ENCODE measurements around the gene LRPPRC.

LRPPRC gene

DNA sequence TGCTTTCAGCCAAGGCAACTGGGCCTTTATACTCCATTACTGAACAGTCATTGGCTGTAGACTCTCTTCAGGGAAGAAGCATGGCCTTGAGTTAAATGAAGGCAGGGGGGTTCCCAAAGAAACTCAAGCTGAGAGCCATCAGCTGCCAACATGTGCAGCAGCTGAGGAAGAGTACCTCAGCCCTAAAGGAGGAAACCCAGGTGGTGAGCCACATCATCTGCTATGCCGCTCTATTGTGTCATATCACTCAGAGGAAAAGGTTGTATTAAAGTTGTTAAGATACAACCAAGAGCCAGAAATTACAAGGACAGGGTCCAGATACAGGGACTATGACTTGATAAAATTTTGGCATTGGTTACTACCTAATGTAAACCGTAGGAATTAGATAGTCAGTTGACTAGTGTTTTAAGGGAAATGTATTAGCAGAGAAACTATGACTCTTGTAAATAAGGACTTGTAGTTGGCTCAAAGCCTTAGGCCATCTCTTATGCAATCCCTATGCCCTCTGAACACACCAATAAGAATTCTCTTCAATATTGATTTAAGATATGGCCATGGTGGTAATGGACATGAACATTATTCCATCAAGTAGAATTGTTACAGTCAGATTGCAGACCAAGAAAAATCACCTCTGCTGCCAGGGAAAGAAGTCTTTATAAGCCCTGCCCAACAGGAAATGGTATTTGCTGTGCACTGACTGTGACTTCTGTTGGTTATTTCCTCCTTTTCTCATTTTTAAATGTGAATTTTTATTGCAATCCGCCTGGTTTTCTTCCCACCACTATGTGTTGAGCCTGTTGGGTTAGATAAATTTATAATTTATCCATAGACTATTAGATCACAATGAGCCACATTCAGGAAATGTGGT is 9.2 kb upstream of the LRPPRC start:
- ATAC-seq, result no peak
- Mint-ChIP-seq H3K4me1 (peaks cover 16% of the 10 kb centered on the region), H3K27ac (no peak overlapping the region), H3K36me3 (ENCODE audit: low read depth) (no peaks in the 10 kb centered on the region), H3K4me3 (no peak overlapping the region), H3K9me3 (no peaks in the 10 kb centered on the region), H3K27me3 (peaks cover 3% of the 10 kb centered on the region)
- DNase-seq, result no peak

DNA sequence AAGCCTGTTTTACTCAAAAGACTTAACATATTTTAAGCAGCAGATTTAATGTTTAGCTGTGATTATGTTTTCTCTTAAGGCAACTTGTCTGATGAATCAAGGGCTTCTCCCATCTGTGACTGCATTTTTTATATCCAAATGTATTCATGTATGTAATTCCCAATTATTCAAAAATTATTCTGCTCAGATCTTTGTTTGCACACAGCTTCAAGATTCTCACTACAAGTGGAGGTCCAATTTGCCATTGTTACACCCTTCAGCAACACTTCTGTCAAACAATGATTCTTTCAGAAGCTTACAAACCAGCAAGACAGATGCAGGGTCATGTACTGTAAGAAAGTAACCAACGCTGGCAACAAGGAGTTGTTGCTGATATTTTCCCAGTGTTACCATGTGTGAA is 5.9 kb upstream of the LRPPRC start:
- peaks cover 16% of the 10 kb centered on the region for H3K4me1 Mint-ChIP-seq
- H3K36me3 Mint-ChIP-seq (ENCODE audit: low read depth), result no peaks in the 10 kb centered on the region
- peaks cover 3% of the 10 kb centered on the region for H3K27me3 Mint-ChIP-seq
- no peak overlapping the region for H3K4me3 Mint-ChIP-seq
- no peak overlapping the region for H3K27ac Mint-ChIP-seq
- no peaks in the 10 kb centered on the region for H3K9me3 Mint-ChIP-seq
- no peak for ATAC-seq
- no peak for DNase-seq

DNA sequence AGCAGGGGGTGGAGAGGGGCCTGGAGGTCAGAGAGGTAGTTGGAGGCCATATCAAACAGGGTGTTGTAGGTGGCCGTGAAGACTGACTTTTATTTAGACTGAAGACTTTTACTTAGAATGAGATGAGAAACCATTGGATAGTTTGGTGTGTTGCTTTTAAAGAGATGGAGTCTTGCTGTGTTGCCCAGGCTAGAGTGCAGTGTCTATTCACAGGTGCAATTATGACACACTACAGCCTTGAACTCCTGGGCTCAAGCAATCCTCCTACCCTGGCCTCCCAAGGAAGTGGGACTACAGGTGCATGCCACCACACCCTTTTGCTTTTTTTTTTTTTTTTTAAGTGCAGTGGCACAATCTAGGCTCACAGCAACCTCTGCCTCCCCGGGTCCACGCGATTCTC is 2.5 kb upstream of the LRPPRC start:
- Mint-ChIP-seq H3K27me3 (peaks cover 3% of the 10 kb centered on the region), H3K9me3 (no peaks in the 10 kb centered on the region), H3K27ac (no peak overlapping the region), H3K36me3 (ENCODE audit: low read depth) (peaks cover 23% of the 10 kb centered on the region), H3K4me1 (peaks cover 26% of the 10 kb centered on the region), H3K4me3 (no peak overlapping the region)
- ATAC-seq (no peak), DNase-seq (no peak)

DNA sequence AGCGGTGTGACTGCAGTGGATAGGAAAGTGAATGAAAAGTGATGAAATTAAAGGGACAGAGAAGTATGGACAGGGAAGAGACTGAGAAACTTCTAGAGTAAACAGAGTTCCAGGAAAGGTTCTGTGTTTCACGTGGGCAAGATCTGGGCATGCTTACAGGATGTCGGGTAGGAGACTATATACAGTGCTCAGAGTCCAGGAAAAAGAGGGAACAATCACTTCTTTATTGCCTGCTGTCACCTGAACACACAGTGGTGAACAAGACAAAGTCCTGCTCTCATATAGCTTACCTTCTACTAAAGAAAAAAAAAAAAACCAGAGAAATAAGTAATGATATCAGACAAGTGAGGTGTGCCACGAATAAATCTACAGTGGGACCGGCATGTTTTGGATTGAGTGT is 2.4 kb downstream of the LRPPRC start:
- H3K27ac Mint-ChIP-seq, result peak overlapping the region; percentile 99
- peaks cover 62% of the 10 kb centered on the region for H3K36me3 Mint-ChIP-seq (ENCODE audit: low read depth)
- ATAC-seq (no peak), DNase-seq (no peak)
- H3K27me3 Mint-ChIP-seq, result no peaks in the 10 kb centered on the region
- H3K4me1 Mint-ChIP-seq, result peaks cover 51% of the 10 kb centered on the region
- no peaks in the 10 kb centered on the region for H3K9me3 Mint-ChIP-seq
- peak overlapping the region; percentile 93 for H3K4me3 Mint-ChIP-seq

DNA sequence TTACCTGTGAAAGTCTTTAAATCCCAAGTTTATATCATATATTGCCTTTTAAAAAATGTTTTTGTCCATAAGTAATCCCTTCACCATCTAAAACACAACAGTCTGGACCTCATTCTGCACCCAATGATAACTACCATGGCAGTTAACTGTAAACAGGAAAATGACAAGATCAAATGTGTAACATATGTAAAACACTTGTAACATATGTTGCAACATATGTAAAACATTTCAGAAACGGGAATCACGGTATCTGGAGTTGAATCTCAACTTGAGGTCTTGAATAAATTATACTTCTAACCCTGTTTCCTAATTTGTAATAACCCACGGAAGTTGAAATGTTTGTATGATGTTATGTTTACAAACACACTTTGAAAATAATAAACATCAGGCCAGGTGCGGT is 6.2 kb downstream of the LRPPRC start:
- H3K4me1 Mint-ChIP-seq, result peaks cover 63% of the 10 kb centered on the region

DNA sequence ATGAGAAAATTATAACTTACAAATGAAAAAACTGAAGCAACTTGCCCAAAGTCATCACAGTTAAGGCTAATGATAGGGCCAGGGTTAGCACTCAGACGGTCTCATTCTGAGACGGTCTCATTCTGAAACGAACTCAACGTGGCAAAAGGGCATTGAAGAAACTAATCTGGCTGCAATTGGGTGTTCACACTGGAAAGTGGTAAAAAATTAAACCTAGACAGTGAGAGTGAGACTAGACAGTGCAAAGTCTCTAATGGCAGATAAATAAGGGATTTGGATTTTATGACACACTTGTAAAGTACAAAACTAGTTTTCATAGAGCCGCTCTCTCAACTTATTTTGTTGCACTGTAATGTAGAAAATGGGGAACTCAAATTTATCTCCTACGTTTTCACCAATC is 9.2 kb downstream of the LRPPRC start:
- Mint-ChIP-seq H3K27me3 (no peaks in the 10 kb centered on the region), H3K4me3 (no peak overlapping the region), H3K36me3 (ENCODE audit: low read depth) (peaks cover 60% of the 10 kb centered on the region), H3K9me3 (no peaks in the 10 kb centered on the region), H3K4me1 (peaks cover 41% of the 10 kb centered on the region), H3K27ac (no peak overlapping the region)
- no peak for DNase-seq
- ATAC-seq, result no peak

More for the DNA sequence above, 6.2 kb downstream of the LRPPRC start:
- H3K4me3 Mint-ChIP-seq, result no peak overlapping the region
- H3K36me3 Mint-ChIP-seq (ENCODE audit: low read depth), result peaks cover 75% of the 10 kb centered on the region
- H3K27me3 Mint-ChIP-seq, result no peaks in the 10 kb centered on the region
- DNase-seq (no peak), ATAC-seq (no peak)
- no peaks in the 10 kb centered on the region for H3K9me3 Mint-ChIP-seq
- no peak overlapping the region for H3K27ac Mint-ChIP-seq

DNA sequence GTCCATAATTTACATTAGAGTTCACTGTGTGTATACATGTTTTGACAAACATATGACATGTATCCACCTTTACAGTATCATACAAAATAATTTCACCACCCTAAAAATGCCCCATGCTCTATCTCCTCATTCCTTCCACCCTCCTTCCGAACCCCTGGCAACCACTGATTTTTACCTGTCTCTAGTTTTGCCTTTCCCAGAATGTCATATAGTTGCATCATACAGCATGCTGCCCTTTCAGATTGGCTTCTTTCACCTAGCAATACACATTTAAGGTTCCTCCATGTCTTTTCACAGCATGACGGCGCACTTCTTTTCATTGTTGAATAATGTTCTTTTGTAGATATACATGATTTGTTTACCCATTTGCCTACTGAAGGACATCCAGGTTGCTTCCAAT is 10.4 kb downstream of the LRPPRC start:
- peak overlapping the region; percentile 77 for H3K27ac Mint-ChIP-seq
- H3K4me1 Mint-ChIP-seq, result peaks cover 37% of the 10 kb centered on the region
- no peaks in the 10 kb centered on the region for H3K9me3 Mint-ChIP-seq
- ATAC-seq (no peak), DNase-seq (no peak)
- no peaks in the 10 kb centered on the region for H3K27me3 Mint-ChIP-seq
- peaks cover 61% of the 10 kb centered on the region for H3K36me3 Mint-ChIP-seq (ENCODE audit: low read depth)
- H3K4me3 Mint-ChIP-seq, result no peak overlapping the region

DNA sequence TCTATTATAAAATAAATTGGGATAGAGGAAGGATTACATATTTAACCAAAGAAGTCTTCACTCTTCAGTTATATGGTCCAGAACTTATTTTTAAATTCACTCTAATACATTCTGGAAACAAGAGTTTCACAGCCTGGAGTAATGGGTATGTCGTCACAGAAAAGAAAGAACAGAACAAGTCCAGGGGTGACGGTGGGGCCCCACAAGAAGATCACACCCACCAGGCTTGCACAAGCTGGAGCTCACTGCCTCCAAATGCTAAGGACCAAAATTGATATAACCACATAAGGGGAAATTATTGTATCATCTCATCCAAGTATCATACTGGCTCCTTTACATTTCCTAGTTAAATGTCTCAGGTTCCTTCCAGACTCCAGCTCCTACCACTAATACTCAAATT is 11.3 kb downstream of the LRPPRC start:
- DNase-seq (no peak), ATAC-seq (peak; percentile 43)
- Mint-ChIP-seq H3K9me3 (no peaks in the 10 kb centered on the region), H3K36me3 (ENCODE audit: low read depth) (peaks cover 64% of the 10 kb centered on the region), H3K4me1 (peaks cover 37% of the 10 kb centered on the region), H3K27ac (peak overlapping the region; percentile 77), H3K4me3 (no peak overlapping the region), H3K27me3 (no peaks in the 10 kb centered on the region)

DNA sequence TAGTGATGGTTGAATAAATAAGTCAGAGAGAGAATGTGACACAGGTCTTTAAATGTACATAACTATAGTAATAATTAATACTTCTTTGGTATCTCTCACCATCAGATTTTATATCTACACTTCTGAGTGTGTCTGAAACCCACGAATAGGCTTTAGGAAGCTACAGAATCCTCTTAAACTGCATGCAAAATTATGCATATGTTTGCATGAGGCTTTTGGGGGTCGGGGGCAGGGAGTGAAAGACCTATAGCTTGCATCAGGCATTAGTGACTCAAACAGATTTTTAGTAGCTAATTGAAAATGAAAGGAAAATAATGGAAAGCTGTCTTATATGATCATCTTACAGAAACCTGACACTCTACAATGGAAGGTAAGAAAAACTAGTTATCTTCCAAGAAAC is 14.9 kb downstream of the LRPPRC start:
- Mint-ChIP-seq H3K27ac (peak overlapping the region; percentile 46), H3K4me1 (peaks cover 23% of the 10 kb centered on the region), H3K4me3 (no peak overlapping the region), H3K36me3 (ENCODE audit: low read depth) (peaks cover 66% of the 10 kb centered on the region), H3K9me3 (no peaks in the 10 kb centered on the region), H3K27me3 (no peaks in the 10 kb centered on the region)
- DNase-seq, result no peak
- ATAC-seq, result no peak

DNA sequence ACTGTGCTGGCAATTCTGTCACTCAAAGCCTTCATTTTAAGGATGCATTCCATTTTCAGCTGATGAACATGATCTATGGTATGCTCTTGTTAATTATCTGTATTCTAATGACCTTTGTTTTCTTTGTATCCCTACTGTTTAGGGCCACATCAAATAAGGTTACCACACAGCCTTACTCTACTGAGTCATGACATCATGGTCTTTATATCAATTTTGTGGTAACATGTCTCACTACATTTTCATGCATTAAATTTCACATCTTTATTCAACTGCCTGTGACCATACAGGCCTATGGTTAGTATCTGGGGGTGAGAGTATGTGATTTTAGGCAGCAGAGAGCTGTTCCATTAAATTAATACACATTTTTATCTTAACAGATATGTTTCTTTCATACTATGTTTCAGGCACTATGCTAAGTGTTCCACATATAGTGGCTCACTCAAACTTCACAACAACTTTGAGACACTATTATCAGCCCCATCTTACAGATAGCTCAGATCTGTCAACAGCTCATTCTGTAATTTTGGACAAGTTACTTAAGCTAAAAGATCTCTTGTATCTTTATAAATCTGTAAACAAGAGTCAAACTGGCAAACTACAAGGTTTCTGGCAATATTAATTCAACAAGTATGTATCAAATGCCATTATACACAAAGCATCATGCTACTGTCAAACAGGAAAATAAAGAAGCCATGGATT is 18.0 kb downstream of the LRPPRC start:
- Mint-ChIP-seq H3K36me3 (ENCODE audit: low read depth) (peaks cover 67% of the 10 kb centered on the region), H3K27ac (no peak overlapping the region)

DNA sequence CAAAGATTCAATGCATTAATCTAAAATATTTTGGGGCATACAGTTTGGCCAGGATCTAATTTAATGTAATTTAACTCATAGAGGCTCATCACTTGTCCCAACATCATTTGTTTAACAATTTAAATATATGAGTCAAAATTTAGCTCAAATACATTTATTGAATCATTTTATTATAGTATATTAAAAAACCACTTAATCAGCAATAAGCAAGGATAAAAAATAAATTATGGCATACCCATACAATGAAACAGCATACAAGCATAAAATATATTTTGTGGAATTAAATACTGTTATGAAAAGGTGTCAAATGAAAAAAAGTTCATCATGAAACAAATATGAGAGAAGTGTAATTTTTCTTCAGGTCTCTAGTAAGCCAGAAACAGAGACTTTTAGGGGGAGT is 34.9 kb downstream of the LRPPRC start:
- peaks cover 2% of the 10 kb centered on the region for H3K4me1 Mint-ChIP-seq
- ATAC-seq (no peak), DNase-seq (no peak)
- peaks cover 64% of the 10 kb centered on the region for H3K36me3 Mint-ChIP-seq (ENCODE audit: low read depth)
- H3K27ac Mint-ChIP-seq, result no peak overlapping the region
- no peaks in the 10 kb centered on the region for H3K27me3 Mint-ChIP-seq
- no peak overlapping the region for H3K4me3 Mint-ChIP-seq
- H3K9me3 Mint-ChIP-seq, result no peaks in the 10 kb centered on the region

More for the DNA sequence above, 18.0 kb downstream of the LRPPRC start:
- ATAC-seq, result peak; percentile 43
- no peak overlapping the region for H3K4me3 Mint-ChIP-seq
- H3K27me3 Mint-ChIP-seq, result no peaks in the 10 kb centered on the region
- H3K9me3 Mint-ChIP-seq, result no peaks in the 10 kb centered on the region
- peaks cover 1% of the 10 kb centered on the region for H3K4me1 Mint-ChIP-seq
- DNase-seq, result no peak

DNA sequence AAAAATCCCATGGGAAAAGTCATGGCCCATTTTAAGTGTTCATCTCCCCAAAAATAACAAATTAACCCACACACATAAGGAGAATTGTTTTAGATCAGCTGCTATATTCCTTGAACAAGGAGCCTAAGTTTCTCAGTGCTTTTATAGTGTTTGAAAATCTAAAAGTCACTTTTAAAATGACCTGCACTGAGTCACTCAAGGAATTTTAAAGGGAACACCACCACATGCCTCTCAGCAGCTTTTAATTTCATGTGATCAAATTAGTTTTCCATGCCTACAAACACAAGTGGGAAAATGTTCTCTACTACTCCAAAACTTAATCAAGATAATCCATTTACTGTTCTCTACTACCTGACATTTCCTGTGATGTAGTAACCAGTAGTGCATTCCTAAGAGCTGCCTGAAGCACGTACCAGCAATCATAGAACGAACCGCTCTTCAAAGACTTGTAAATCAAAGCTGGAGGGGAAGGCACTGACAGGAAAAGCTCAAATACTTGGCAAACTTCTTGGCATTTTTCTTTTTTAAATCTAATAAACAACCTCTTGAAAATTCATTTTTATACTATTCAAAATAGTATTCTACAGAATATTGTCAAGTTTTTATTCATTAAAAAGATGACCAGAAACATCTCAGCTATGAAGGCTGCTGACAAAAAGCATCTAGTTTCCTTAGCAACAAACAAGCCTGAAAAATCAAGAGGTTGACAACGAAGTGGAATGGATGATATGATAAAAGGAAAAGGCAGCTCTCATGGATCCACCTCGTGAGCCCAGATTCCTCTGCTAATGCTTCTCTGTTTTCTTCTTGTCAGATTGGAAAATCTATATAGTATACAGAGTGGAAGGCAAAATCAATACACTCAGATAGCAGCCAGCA is 37.2 kb downstream of the LRPPRC start:
- no peak overlapping the region for H3K4me3 Mint-ChIP-seq
- H3K4me1 Mint-ChIP-seq, result peaks cover 2% of the 10 kb centered on the region
- ATAC-seq (no peak), DNase-seq (no peak)
- no peaks in the 10 kb centered on the region for H3K9me3 Mint-ChIP-seq
- H3K36me3 Mint-ChIP-seq (ENCODE audit: low read depth), result peaks cover 68% of the 10 kb centered on the region
- no peaks in the 10 kb centered on the region for H3K27me3 Mint-ChIP-seq
- H3K27ac Mint-ChIP-seq, result peak overlapping the region; percentile 10

DNA sequence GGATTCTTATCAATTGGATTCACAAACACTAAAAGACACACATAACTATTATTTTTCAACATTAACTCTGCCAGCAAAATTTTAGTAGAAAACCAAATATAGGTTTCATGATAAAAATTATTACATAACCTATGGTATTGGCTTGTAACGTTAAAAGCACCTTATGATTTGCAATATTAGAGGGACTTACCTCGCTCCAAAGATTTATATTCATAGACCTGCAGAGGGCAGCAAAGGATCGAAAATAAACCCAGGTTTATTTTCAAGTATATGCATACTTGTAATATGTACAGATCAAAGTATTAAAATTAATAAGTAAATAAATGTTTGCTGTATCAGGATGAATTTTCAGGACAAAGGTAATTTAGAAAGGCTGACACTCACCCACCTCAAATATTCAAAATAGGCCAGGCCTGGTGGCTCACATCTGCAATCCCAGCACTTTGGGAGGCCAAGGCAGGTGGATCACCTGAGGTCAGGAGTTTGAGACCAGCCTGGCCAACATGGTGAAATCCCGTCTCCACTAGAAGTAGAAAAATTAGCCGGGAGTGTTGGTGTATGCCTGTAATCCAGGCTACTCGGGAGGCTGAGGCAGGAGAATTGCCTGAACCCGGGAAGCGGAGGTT is 45.3 kb downstream of the LRPPRC start:
- Mint-ChIP-seq H3K27ac (no peak overlapping the region), H3K27me3 (no peaks in the 10 kb centered on the region), H3K9me3 (no peaks in the 10 kb centered on the region), H3K4me3 (no peak overlapping the region), H3K4me1 (no peaks in the 10 kb centered on the region), H3K36me3 (ENCODE audit: low read depth) (peaks cover 78% of the 10 kb centered on the region)
- ATAC-seq (no peak), DNase-seq (no peak)

DNA sequence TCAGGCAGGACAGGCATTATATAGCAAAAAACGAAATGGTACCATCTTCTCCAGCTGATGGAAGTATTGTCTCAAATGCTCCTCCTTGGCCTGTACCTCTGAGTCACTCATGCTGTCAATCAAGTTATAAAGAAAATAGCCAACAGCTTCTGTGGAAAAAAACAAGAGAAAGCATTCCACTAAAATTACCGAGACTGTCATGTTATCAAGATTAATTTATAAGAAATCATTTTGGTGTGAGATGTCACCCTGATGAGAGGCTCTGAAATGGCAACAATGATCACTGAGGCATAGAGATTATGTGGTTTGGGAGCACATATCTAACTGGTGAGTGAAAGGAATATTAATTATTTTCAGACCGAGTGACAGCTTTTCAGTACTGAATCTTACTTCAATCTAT is 47.4 kb downstream of the LRPPRC start:
- peaks cover 79% of the 10 kb centered on the region for H3K36me3 Mint-ChIP-seq (ENCODE audit: low read depth)
- H3K27me3 Mint-ChIP-seq, result no peaks in the 10 kb centered on the region
- H3K27ac Mint-ChIP-seq, result no peak overlapping the region
- ATAC-seq, result no peak
- no peak for DNase-seq
- no peaks in the 10 kb centered on the region for H3K4me1 Mint-ChIP-seq
- no peak overlapping the region for H3K4me3 Mint-ChIP-seq
- no peaks in the 10 kb centered on the region for H3K9me3 Mint-ChIP-seq

All from activated naive CD8-positive, alpha-beta T cell treated with anti-CD3 and anti-CD28 coated beads, Interleukin-2, amount 50 U/mL, for 24 hours (primary cell).